SJSA1 (cell line): ENCODE measurements around the gene AP2B1. TPM values are rescaled to one million over a fixed set of nuclear protein-coding genes. Genes with fewer than 3 reads are reported as not detected.

Experiments
- DNase-seq, 2 experiments: peaks; one replicate each; pipeline ENCODE4 v3.0.0-alpha.2; 2015 to 2020; ENCODE audit warnings: low spot score in 2 of 2, low read depth in 1 of 2
- H3K27ac ChIP-seq: fragments of 250-450 bp; sonication (Bioruptor Pico); 2 replicates; pipeline ENCODE4 v1.5.1; 2020; ENCODE audit warnings: mild to moderate bottlenecking, moderate library complexity
- H3K27me3 ChIP-seq: fragments of 250-450 bp; sonication (Bioruptor Pico); replicated peaks from 2 replicates; pipeline ENCODE4 v1.5.1; 2020; ENCODE audit warnings: mild to moderate bottlenecking, moderate library complexity
- H3K36me3 ChIP-seq: fragments of 250-450 bp; sonication (Bioruptor Pico); 2 replicates; pipeline ENCODE4 v1.5.1; 2020; ENCODE audit warnings: mild to moderate bottlenecking
- H3K4me1 ChIP-seq: fragments of 250-450 bp; sonication (Bioruptor Pico); replicated peaks from 2 replicates; pipeline ENCODE4 v1.6.1; 2021; ENCODE audit warnings: mild to moderate bottlenecking
- H3K4me3 ChIP-seq: fragments of 250-450 bp; sonication (Bioruptor Pico); 2 replicates; pipeline ENCODE4 v1.5.1; 2020; ENCODE audit warnings: mild to moderate bottlenecking
- H3K9me3 ChIP-seq: fragments of 250-450 bp; sonication (Bioruptor Pico); replicated peaks from 2 replicates; pipeline ENCODE4 v1.5.1; 2020; ENCODE audit warnings: mild to moderate bottlenecking
- total RNA-seq: library from RNA; depleted of rRNA; stranded (reverse); fragments of >200 nt; shearing (Covaris generic); gene quantifications from 2 replicates; pipeline ENCODE4 v1.2.3, GENCODE V29; 2014; rRNA removed

The AP2B1 gene
- 76.0 and 109 TPM in 2 replicates for total RNA-seq

- Histone ChIP-seq H3K4me3 (peak within 1 kb of the TSS; percentile 81), H3K4me1 (peaks cover 38% of the 10 kb centered on the region), H3K9me3 (no peaks in the 10 kb centered on the region), H3K27me3 (no peaks in the 10 kb centered on the region), H3K36me3 (peaks cover 22% of the 10 kb centered on the region), H3K27ac (peak within 1 kb of the TSS; percentile 94)
- peak; percentile 92 for DNase-seq
Measured at GRCh38 chr17:35587074-35587961, at the start of gene AP2B1. TSS of gene AP2B1 (plus strand) at chr17:35587322. CDS start at chr17:35594031, 6,709 bp downstream.

GRCh38 chr17:35537601-35538141, 49.5 kb upstream of the AP2B1 start, which contains the start of gene SLFN12L:
TSS of gene SLFN12L (minus strand) at chr17:35537678. CDS start at chr17:35522364, 15,314 bp downstream.
- Histone ChIP-seq H3K9me3 (no peaks in the 10 kb centered on the region), H3K36me3 (no peaks in the 10 kb centered on the region), H3K4me1 (peaks cover 17% of the 10 kb centered on the region), H3K27me3 (no peaks in the 10 kb centered on the region), H3K4me3 (no peak within 1 kb of the TSS), H3K27ac (no peak within 1 kb of the TSS)
- no peak for DNase-seq

- Histone ChIP-seq H3K36me3 (no peaks in the 10 kb centered on the region), H3K27me3 (no peaks in the 10 kb centered on the region)
Measured at GRCh38 chr17:35539659-35540026, 47.5 kb upstream of the AP2B1 start.

GRCh38 chr17:35540589-35541404, 46.3 kb upstream of the AP2B1 start:
- H3K9me3 ChIP-seq, result no peaks in the 10 kb centered on the region
- H3K27me3 ChIP-seq, result no peaks in the 10 kb centered on the region
- peak in 1 of 2 experiments; percentile 75 for DNase-seq
- peak overlapping the region; percentile 27 for H3K4me3 ChIP-seq
- H3K4me1 ChIP-seq, result peaks cover 33% of the 10 kb centered on the region
- peak overlapping the region; percentile 92 for H3K27ac ChIP-seq
- no peaks in the 10 kb centered on the region for H3K36me3 ChIP-seq

More at GRCh38 chr17:35539659-35540026, 47.5 kb upstream of the AP2B1 start:
- no peak overlapping the region for H3K27ac ChIP-seq
- no peak for DNase-seq
- H3K4me3 ChIP-seq, result no peak overlapping the region
- H3K9me3 ChIP-seq, result no peaks in the 10 kb centered on the region
- peaks cover 33% of the 10 kb centered on the region for H3K4me1 ChIP-seq

- H3K27me3 ChIP-seq, result no peaks in the 10 kb centered on the region
- DNase-seq, result no peak
- no peaks in the 10 kb centered on the region for H3K36me3 ChIP-seq
- H3K9me3 ChIP-seq, result no peaks in the 10 kb centered on the region
- peak overlapping the region; percentile 92 for H3K27ac ChIP-seq
- H3K4me1 ChIP-seq, result peaks cover 33% of the 10 kb centered on the region
- peak overlapping the region; percentile 27 for H3K4me3 ChIP-seq
Measured at GRCh38 chr17:35541434-35541833, 45.7 kb upstream of the AP2B1 start.

- H3K27me3 ChIP-seq, result no peaks in the 10 kb centered on the region
- no peaks in the 10 kb centered on the region for H3K36me3 ChIP-seq
- H3K4me1 ChIP-seq, result peaks cover 33% of the 10 kb centered on the region
- no peaks in the 10 kb centered on the region for H3K9me3 ChIP-seq
- DNase-seq, result no peak
- H3K4me3 ChIP-seq, result no peak overlapping the region
- no peak overlapping the region for H3K27ac ChIP-seq
Measured at GRCh38 chr17:35542990-35543389, 44.1 kb upstream of the AP2B1 start.

GRCh38 chr17:35543856-35544255, 43.3 kb upstream of the AP2B1 start:
- DNase-seq, result peak; percentile 74 to 93
- Histone ChIP-seq H3K27ac (peak overlapping the region; percentile 13; the same call in 1 of the 2 replicates), H3K36me3 (no peaks in the 10 kb centered on the region), H3K9me3 (no peaks in the 10 kb centered on the region), H3K4me3 (no peak overlapping the region), H3K4me1 (peaks cover 33% of the 10 kb centered on the region), H3K27me3 (0 out of 2 replicates have a peak, but pooled peaks cover 5% of the 10 kb centered on the region)

- peaks cover 27% of the 10 kb centered on the region for H3K4me1 ChIP-seq
- H3K4me3 ChIP-seq, result no peak overlapping the region
- H3K36me3 ChIP-seq, result no peaks in the 10 kb centered on the region
- 0 out of 2 replicates have a peak, but pooled peaks cover 9% of the 10 kb centered on the region for H3K27me3 ChIP-seq
- no peak for DNase-seq
- H3K9me3 ChIP-seq, result no peaks in the 10 kb centered on the region
- no peak overlapping the region for H3K27ac ChIP-seq
Measured at GRCh38 chr17:35545150-35545549, 42.0 kb upstream of the AP2B1 start.

GRCh38 chr17:35546487-35546886, 40.6 kb upstream of the AP2B1 start:
- no peaks in the 10 kb centered on the region for H3K36me3 ChIP-seq
- no peak overlapping the region for H3K27ac ChIP-seq
- no peak for DNase-seq
- no peak overlapping the region for H3K4me3 ChIP-seq
- H3K27me3 ChIP-seq, result 0 out of 2 replicates have a peak, but pooled peaks cover 14% of the 10 kb centered on the region
- H3K4me1 ChIP-seq, result peaks cover 19% of the 10 kb centered on the region
- no peaks in the 10 kb centered on the region for H3K9me3 ChIP-seq

GRCh38 chr17:35548208-35548810, 38.8 kb upstream of the AP2B1 start:
- Histone ChIP-seq H3K9me3 (no peaks in the 10 kb centered on the region), H3K4me1 (peaks cover 13% of the 10 kb centered on the region), H3K4me3 (no peak overlapping the region), H3K36me3 (no peaks in the 10 kb centered on the region), H3K27me3 (0 out of 2 replicates have a peak, but pooled peaks cover 16% of the 10 kb centered on the region), H3K27ac (no peak overlapping the region)
- no peak for DNase-seq

GRCh38 chr17:35548978-35549377, 38.1 kb upstream of the AP2B1 start:
- Histone ChIP-seq H3K27ac (no peak overlapping the region), H3K36me3 (no peaks in the 10 kb centered on the region), H3K4me1 (peaks cover 6% of the 10 kb centered on the region), H3K9me3 (no peaks in the 10 kb centered on the region), H3K4me3 (no peak overlapping the region), H3K27me3 (0 out of 2 replicates have a peak, but pooled peaks cover 16% of the 10 kb centered on the region)
- DNase-seq, result no peak

- Histone ChIP-seq H3K4me3 (no peak overlapping the region), H3K36me3 (no peaks in the 10 kb centered on the region), H3K4me1 (no peaks in the 10 kb centered on the region), H3K27me3 (peaks cover 16% of the 10 kb centered on the region; the same call in 1 of the 2 replicates), H3K9me3 (no peaks in the 10 kb centered on the region), H3K27ac (no peak overlapping the region)
- DNase-seq, result no peak
Measured at GRCh38 chr17:35553310-35553709, 33.8 kb upstream of the AP2B1 start.

GRCh38 chr17:35554668-35555067, 32.5 kb upstream of the AP2B1 start:
- H3K36me3 ChIP-seq, result no peaks in the 10 kb centered on the region
- H3K4me3 ChIP-seq, result no peak overlapping the region
- no peaks in the 10 kb centered on the region for H3K9me3 ChIP-seq
- H3K27ac ChIP-seq, result no peak overlapping the region
- H3K27me3 ChIP-seq, result peaks cover 9% of the 10 kb centered on the region; the same call in 1 of the 2 replicates
- H3K4me1 ChIP-seq, result no peaks in the 10 kb centered on the region
- no peak for DNase-seq
